Measurements from ENCODE around the gene TJP3. TPM values are rescaled to one million over a fixed set of nuclear protein-coding genes. Genes with fewer than 3 reads are reported as not detected.

The TJP3 gene
- total and polyA plus RNA-seq, 7 experiments from 2014 or later: 1.2 to 20.1 (median 16.1) TPM

- no peak overlapping the region for H3K27ac Mint-ChIP-seq
- Histone ChIP-seq H3K27ac (ENCODE audit: low read depth, low read length) (no peak overlapping the region), H3K4me3 (ENCODE audit: low read length) (no peak overlapping the region), H3K9me3 (ENCODE audit: control insufficient read depth in 2 of 3, low read length in 3 of 3) (peaks cover 0 to 7% (median 2%) of the 10 kb centered on the region in 3 experiments), H3K27me3 (ENCODE audit: control insufficient read depth in 2 of 2, insufficient read depth in 2 of 2, low read length in 2 of 2) (no peaks in the 10 kb centered on the region), H3K36me3 (ENCODE audit: control insufficient read depth in 2 of 3, insufficient read depth in 3 of 3, low read length in 3 of 3) (no peaks in the 10 kb centered on the region), H3K4me1 (ENCODE audit: control insufficient read depth in 2 of 2, insufficient read depth in 2 of 2, low read length in 2 of 2) (no peaks in the 10 kb centered on the region)
- POLR2A ChIA-PET: no interaction called here
- ATAC-seq: no peak
- no peak overlapping the region for H3K4me3 Mint-ChIP-seq
- intact Hi-C loops (cut with micrococcal nuclease): no loop called here
- CTCF ChIA-PET: no interaction called here
- peaks cover 0 to 9% (median 6%) of the 10 kb centered on the region in 11 donors for H3K9me3 Mint-ChIP-seq
- DNase-seq: no peak
- no peaks in the 10 kb centered on the region for H3K27me3 Mint-ChIP-seq
- peaks cover 0 to 5% (median 0%) of the 10 kb centered on the region in 7 donors for H3K4me1 Mint-ChIP-seq
- peaks cover 0 to 7% (median 7%) of the 10 kb centered on the region in 5 donors for H3K36me3 Mint-ChIP-seq
Observed at GRCh38 chr19:3776479-3777040, 68.4 kb downstream of the TJP3 start.

DNA sequence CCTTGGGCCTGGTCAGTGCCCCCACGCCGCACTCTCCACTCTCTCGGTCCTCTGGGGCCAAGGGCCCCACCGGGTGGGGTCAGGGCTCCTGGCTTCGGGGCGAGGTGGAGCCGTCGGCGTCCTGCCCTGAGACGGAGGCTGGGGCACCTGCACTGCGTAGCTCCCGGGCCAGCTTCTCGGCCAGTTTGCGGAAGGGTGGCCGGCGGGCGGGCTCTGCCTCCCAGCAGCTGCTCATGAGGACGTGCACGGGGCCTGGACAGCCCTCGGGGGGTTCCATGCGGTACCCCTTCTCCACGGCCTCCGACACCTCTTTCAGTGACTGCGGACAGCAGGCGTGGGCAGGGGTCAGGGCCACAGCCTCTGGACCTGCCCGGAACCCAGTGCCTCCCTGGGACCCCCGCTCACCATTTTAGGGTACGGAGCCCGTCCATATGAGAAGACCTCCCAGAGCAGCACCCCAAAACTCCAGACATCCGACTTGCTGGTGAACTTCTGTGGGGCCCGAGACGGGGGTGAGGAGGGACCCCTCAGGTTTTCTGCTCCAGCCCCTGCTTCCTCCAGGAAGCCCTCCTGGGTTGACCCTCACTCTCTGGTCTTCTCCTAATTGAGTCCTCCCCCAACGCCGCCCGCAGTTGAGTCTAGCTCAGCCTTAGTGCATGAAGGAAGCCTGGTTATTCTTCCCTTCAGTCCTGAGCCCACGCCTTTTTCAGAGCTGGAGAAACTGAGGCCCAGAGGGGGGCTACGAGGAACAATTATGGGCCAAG, 70.1 kb downstream of the TJP3 start:
- Mint-ChIP-seq H3K27me3 (no peaks in the 10 kb centered on the region), H3K4me3 (no peak overlapping the region), H3K36me3 (peaks cover 5 to 21% (median 20%) of the 10 kb centered on the region in 5 donors), H3K9me3 (peaks cover 0 to 22% (median 15%) of the 10 kb centered on the region in 11 donors), H3K4me1 (peaks cover 0 to 5% (median 0%) of the 10 kb centered on the region in 7 donors), H3K27ac (no peak overlapping the region)
- Histone ChIP-seq H3K36me3 (ENCODE audit: control insufficient read depth in 2 of 3, insufficient read depth in 3 of 3, low read length in 3 of 3) (peaks cover 0 to 4% (median 0%) of the 10 kb centered on the region in 3 experiments), H3K4me3 (ENCODE audit: low read length) (no peak overlapping the region), H3K27ac (ENCODE audit: low read depth, low read length) (no peak overlapping the region), H3K27me3 (ENCODE audit: control insufficient read depth in 2 of 2, insufficient read depth in 2 of 2, low read length in 2 of 2) (no peaks in the 10 kb centered on the region), H3K4me1 (ENCODE audit: control insufficient read depth in 2 of 2, insufficient read depth in 2 of 2, low read length in 2 of 2) (no peaks in the 10 kb centered on the region), H3K9me3 (ENCODE audit: control insufficient read depth in 2 of 3, low read length in 3 of 3) (peaks cover 0 to 22% (median 11%) of the 10 kb centered on the region in 3 experiments)
- ATAC-seq (no peak), DNase-seq (no peak)
- CTCF ChIA-PET: no interaction called here
- POLR2A ChIA-PET: interaction anchor here (0.6 to 1.2 kb wide), 3 partner anchors 16 to 114 kb away, joined by 3 to 4 read pairs (median 3); partner anchors contain the start of genes APBA3 and MRPL54
- intact Hi-C loops (cut with micrococcal nuclease): no loop called here

DNA sequence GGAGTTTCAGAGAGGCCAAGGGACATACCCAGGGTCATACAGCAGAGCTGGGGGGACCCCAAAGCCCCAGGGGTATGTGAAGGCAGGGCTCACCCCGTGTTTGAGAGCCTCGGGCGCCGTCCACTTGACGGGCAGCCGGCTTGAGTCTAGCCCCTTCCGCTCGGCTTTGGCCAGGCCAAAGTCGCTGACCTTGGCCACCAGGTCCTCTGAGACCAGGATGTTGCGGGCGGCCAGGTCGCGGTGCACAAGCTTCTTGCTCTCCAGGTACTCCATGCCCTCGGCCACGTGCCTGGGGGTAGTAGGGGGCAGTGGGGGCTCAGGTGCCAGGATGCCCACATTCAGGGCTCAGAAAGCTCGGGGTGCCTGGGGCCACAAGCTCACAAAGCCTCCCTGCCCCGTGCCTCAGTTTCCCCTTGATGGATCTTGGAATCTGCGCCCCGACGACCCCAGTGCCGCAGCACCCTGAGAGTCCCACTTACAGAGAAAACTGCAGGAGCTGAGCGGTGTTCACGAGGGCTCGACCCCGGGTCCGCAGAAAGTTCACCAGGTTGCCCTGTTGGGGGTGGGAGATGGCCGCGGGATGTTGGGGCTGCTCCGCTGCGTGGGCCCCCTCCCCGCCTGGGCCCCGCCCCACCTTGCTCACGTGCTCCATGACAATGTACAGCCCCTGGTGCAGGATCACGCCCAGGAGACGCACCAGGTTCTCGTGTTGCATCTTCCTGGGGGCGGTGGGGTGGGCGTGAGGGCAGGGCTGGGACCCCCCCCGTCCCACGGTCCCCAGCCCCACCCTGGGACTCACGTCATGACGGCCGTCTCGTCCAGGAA, 70.9 kb downstream of the TJP3 start:
- peaks cover 0 to 22% (median 15%) of the 10 kb centered on the region in 11 donors for H3K9me3 Mint-ChIP-seq
- intact Hi-C loops (cut with micrococcal nuclease): no loop called here
- ChIA-PET POLR2A (interaction anchor here (0.6 to 1.2 kb wide), 3 partner anchors 17 to 115 kb away, joined by 3 to 4 read pairs (median 3); partner anchors contain the start of genes APBA3 and MRPL54), CTCF (no interaction called here)
- H3K4me1 Mint-ChIP-seq: peaks cover 0 to 5% (median 0%) of the 10 kb centered on the region in 7 donors
- H3K36me3 Mint-ChIP-seq: peaks cover 5 to 21% (median 21%) of the 10 kb centered on the region in 5 donors
- peaks cover 0 to 4% (median 0%) of the 10 kb centered on the region in 3 experiments for H3K36me3 ChIP-seq (ENCODE audit: control insufficient read depth in 2 of 3, insufficient read depth in 3 of 3, low read length in 3 of 3)
- DNase-seq: no peak
- peaks cover 0 to 2% (median 0%) of the 10 kb centered on the region in 5 donors for H3K27me3 Mint-ChIP-seq
- H3K27ac Mint-ChIP-seq: no peak overlapping the region
- H3K27me3 ChIP-seq (ENCODE audit: control insufficient read depth in 2 of 2, insufficient read depth in 2 of 2, low read length in 2 of 2): no peaks in the 10 kb centered on the region
- H3K4me3 Mint-ChIP-seq: no peak overlapping the region
- no peak overlapping the region for H3K27ac ChIP-seq (ENCODE audit: low read depth, low read length)
- ATAC-seq: no peak
- H3K4me1 ChIP-seq (ENCODE audit: control insufficient read depth in 2 of 2, insufficient read depth in 2 of 2, low read length in 2 of 2): no peaks in the 10 kb centered on the region
- peaks cover 0 to 22% (median 11%) of the 10 kb centered on the region in 3 experiments for H3K9me3 ChIP-seq (ENCODE audit: control insufficient read depth in 2 of 3, low read length in 3 of 3)
- no peak overlapping the region for H3K4me3 ChIP-seq (ENCODE audit: low read length)

DNA sequence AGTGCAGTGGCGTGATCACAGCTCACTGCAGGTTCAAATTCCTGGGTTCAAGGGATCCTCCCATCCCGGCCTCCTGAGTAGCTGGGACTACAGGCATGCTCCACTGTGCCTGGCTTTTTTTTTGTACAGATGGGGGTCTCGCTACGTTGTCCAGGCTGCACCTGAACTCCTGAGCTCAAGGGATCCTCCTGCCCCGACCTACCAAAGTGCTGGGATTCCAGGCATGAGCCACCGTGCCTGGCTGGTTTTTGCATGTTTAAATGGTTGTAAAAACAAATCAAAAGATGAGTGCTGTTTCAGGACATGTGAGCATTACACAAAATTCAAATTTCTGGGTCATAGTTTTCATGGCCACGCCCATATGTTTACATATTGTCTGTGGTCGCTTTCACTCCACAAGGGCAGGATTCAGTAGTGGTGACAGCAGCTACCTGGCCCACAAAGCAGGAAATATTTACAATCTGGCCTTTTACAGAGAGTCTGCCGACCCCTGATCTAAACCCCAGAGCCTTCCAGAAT, 72.7 kb downstream of the TJP3 start:
- Histone ChIP-seq H3K27ac (ENCODE audit: low read depth, low read length) (no peak overlapping the region), H3K4me1 (ENCODE audit: control insufficient read depth in 2 of 2, insufficient read depth in 2 of 2, low read length in 2 of 2) (no peaks in the 10 kb centered on the region), H3K9me3 (ENCODE audit: control insufficient read depth in 2 of 3, low read length in 3 of 3) (peaks cover 0 to 22% (median 11%) of the 10 kb centered on the region in 3 experiments), H3K36me3 (ENCODE audit: control insufficient read depth in 2 of 3, insufficient read depth in 3 of 3, low read length in 3 of 3) (peaks cover 0 to 4% (median 0%) of the 10 kb centered on the region in 3 experiments), H3K4me3 (ENCODE audit: low read length) (no peak overlapping the region), H3K27me3 (ENCODE audit: control insufficient read depth in 2 of 2, insufficient read depth in 2 of 2, low read length in 2 of 2) (no peaks in the 10 kb centered on the region)
- intact Hi-C loops (cut with micrococcal nuclease): loop anchor here in 1 of 2 donors (5.0 kb wide), 1 partner anchor 41 kb away; no protein-coding TSS in a partner anchor
- ChIA-PET CTCF (no interaction called here), POLR2A (interaction anchor here (0.8 kb wide), 1 partner anchor 19 kb away, joined by 3 read pairs; the partner anchor contains the start of gene MRPL54)
- Mint-ChIP-seq H3K4me1 (peaks cover 0 to 13% (median 6%) of the 10 kb centered on the region in 7 donors), H3K27me3 (peaks cover 0 to 11% (median 0%) of the 10 kb centered on the region in 5 donors), H3K36me3 (peaks cover 5 to 21% (median 21%) of the 10 kb centered on the region in 5 donors), H3K4me3 (no peak overlapping the region), H3K27ac (peak overlapping the region in 1 of 9 donors; percentile 57), H3K9me3 (peaks cover 0 to 22% (median 15%) of the 10 kb centered on the region in 11 donors)
- DNase-seq: peak in 1 of 9 donors; percentile 25
- ATAC-seq: no peak

DNA sequence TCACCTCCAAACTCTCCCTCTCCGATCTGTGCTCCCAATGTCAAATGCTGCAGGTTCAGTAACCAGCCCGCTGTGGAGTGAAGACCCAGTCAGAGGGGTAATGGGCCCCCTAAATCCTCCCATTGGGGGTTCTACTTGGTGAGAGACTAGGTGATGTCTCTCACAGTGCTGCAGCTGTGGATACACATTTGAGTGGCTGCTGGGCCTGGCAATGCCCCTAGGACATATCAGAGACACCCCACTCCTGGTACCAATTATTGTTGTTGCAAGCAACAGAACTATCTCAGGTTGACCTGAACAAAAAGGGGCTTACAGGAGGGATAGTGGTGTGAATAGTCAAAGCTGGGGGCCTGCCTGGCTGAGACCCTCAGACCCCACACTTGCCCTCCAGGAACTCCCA, 73.4 kb downstream of the TJP3 start:
- Histone ChIP-seq H3K27ac (ENCODE audit: low read depth, low read length) (no peak overlapping the region), H3K4me3 (ENCODE audit: low read length) (no peak overlapping the region), H3K4me1 (ENCODE audit: control insufficient read depth in 2 of 2, insufficient read depth in 2 of 2, low read length in 2 of 2) (no peaks in the 10 kb centered on the region), H3K36me3 (ENCODE audit: control insufficient read depth in 2 of 3, insufficient read depth in 3 of 3, low read length in 3 of 3) (peaks cover 0 to 4% (median 0%) of the 10 kb centered on the region in 3 experiments), H3K9me3 (ENCODE audit: control insufficient read depth in 2 of 3, low read length in 3 of 3) (peaks cover 0 to 22% (median 11%) of the 10 kb centered on the region in 3 experiments), H3K27me3 (ENCODE audit: control insufficient read depth in 2 of 2, insufficient read depth in 2 of 2, low read length in 2 of 2) (no peaks in the 10 kb centered on the region)
- peaks cover 5 to 21% (median 20%) of the 10 kb centered on the region in 5 donors for H3K36me3 Mint-ChIP-seq
- peaks cover 0 to 22% (median 15%) of the 10 kb centered on the region in 11 donors for H3K9me3 Mint-ChIP-seq
- ATAC-seq (no peak), DNase-seq (no peak)
- intact Hi-C loops (cut with micrococcal nuclease): loop anchor here in 1 of 2 donors (5.0 kb wide), 1 partner anchor 41 kb away; no protein-coding TSS in a partner anchor
- no peak overlapping the region for H3K27ac Mint-ChIP-seq
- ChIA-PET POLR2A (interaction anchor here (0.5 to 0.8 kb wide), 2 partner anchors 19 to 454 kb away, joined by 3 read pairs; partner anchors contain the start of gene MRPL54), CTCF (no interaction called here)
- H3K4me1 Mint-ChIP-seq: peaks cover 0 to 15% (median 6%) of the 10 kb centered on the region in 7 donors
- H3K4me3 Mint-ChIP-seq: no peak overlapping the region
- peaks cover 0 to 13% (median 0%) of the 10 kb centered on the region in 5 donors for H3K27me3 Mint-ChIP-seq

All from naive thymus-derived CD4-positive, alpha-beta T cell (primary cell).